ENCODE results near the gene AP2A1.

DNA sequence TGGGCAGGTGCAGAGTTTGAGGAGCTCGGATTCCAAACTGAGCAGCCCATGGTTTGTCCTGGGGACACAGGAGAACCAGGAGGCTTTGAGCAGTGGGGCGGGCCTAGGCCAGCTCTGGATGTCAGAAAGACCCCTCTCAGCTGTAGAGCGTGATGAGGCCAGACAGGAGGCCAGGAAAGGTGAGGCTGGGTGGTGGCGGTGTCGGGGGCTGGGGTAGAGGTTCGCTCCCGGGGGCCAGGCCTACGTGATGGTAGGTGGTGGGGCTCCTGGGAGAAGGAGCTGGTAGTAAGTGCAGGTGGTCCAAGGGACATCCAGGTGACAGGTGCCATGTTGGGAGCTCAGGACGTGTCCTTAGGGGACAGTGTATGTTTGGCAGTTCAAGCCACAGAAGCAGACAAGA is 70.6 kb downstream of the AP2A1 start:
- TF ChIP-seq CTCF (IDR thresholded peaks at IDR 0.05; ENCODE audit: insufficient read depth, low read depth, low read length) (no peak), EZH2 (IDR thresholded peaks at IDR 0.05; ENCODE audit: insufficient read depth, low read length) (no peak)

Measured in astrocyte (in vitro differentiated cells and primary cell).